ENCODE data around the gene TMEM141. TPM values are rescaled to one million over a fixed set of nuclear protein-coding genes. Genes with fewer than 3 reads are reported as not detected.
"Not testable (repeated sequence)": the region's sequence is repeated elsewhere in the genome, so short reads cannot be mapped to it uniquely, and the experiment has no call there.

The TMEM141 gene
- total RNA-seq, 4 donors from 2014 or later = 60.7 to 70.8 (median 66.9) TPM

DNA sequence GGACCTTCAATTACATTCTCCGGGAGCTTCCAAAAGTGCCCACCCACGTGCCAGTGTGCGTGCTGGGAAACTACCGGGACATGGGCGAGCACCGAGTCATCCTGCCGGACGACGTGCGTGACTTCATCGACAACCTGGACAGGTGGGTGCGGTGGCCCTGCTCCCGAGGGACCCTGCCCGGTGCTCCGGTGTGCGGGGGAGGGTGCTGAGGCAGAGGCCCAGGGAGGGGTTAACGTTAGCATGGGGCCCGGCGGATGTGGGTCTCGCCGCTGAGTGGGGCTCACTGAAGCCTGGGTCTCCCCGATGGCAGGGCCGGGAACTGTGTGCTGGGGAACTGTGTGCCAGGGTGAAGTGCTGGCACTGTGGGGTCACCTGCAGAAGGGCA, 40.6 kb downstream of the TMEM141 start:
- WGBS, 2 donors = 83 to 91% methylated on average over 14 to 23 of the region's 23 CpGs
- Histone ChIP-seq H3K4me3 (no peak overlapping the region), H3K27ac (no peak overlapping the region), H3K27me3 (no peaks in the 10 kb centered on the region), H3K36me3 (peaks cover 0 to 87% (median 18%) of the 10 kb centered on the region in 3 donors), H3K4me1 (no peaks in the 10 kb centered on the region), H3K9me3 (no peaks in the 10 kb centered on the region)
- no peak for DNase-seq (ENCODE audit: low spot score in 2 of 2)
- TF ChIP-seq POLR2A (IDR thresholded peaks at IDR 0.05) (no peak), EP300 (IDR thresholded peaks at IDR 0.05) (no peak)
- TF ChIP-seq, protein P1, sequence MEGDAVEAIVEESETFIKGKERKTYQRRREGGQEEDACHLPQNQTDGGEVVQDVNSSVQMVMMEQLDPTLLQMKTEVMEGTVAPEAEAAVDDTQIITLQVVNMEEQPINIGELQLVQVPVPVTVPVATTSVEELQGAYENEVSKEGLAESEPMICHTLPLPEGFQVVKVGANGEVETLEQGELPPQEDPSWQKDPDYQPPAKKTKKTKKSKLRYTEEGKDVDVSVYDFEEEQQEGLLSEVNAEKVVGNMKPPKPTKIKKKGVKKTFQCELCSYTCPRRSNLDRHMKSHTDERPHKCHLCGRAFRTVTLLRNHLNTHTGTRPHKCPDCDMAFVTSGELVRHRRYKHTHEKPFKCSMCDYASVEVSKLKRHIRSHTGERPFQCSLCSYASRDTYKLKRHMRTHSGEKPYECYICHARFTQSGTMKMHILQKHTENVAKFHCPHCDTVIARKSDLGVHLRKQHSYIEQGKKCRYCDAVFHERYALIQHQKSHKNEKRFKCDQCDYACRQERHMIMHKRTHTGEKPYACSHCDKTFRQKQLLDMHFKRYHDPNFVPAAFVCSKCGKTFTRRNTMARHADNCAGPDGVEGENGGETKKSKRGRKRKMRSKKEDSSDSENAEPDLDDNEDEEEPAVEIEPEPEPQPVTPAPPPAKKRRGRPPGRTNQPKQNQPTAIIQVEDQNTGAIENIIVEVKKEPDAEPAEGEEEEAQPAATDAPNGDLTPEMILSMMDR (IDR thresholded peaks at IDR 0.05) = no peak

DNA sequence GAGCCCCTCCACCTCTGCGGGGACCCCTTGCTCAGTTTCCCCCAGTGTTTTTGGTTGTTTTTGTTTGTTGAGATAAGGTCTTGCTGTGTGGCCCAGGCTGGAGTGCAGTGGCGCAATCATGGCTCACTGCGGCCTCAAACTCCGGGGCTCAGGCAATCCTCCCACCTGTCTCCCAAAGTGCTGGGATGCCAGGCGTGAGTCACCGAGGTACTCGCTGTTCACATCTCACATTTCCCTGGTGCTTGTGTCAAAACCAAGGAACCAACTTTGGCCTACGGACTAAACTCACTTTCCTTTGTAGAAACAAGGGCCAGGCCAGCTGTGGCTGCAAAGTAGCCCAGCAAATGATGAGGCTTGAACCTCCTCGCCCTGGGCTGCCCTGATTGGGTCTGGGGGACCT, 41.4 kb downstream of the TMEM141 start:
- H3K4me1 ChIP-seq = no peaks in the 10 kb centered on the region
- no peak for DNase-seq (ENCODE audit: low spot score in 2 of 2)
- H3K4me3 ChIP-seq = no peak overlapping the region
- H3K27me3 ChIP-seq = no peaks in the 10 kb centered on the region
- 94 to 95% methylated on average over 9 of the region's 9 CpGs for WGBS, 2 donors
- no peak for TF ChIP-seq EP300 (IDR thresholded peaks at IDR 0.05)
- no peak for TF ChIP-seq POLR2A (IDR thresholded peaks at IDR 0.05)
- TF ChIP-seq, protein P1 (IDR thresholded peaks at IDR 0.05) = no peak
- H3K9me3 ChIP-seq = no peaks in the 10 kb centered on the region
- no peak overlapping the region for H3K27ac ChIP-seq
- peaks cover 0 to 87% (median 18%) of the 10 kb centered on the region in 3 donors for H3K36me3 ChIP-seq

DNA sequence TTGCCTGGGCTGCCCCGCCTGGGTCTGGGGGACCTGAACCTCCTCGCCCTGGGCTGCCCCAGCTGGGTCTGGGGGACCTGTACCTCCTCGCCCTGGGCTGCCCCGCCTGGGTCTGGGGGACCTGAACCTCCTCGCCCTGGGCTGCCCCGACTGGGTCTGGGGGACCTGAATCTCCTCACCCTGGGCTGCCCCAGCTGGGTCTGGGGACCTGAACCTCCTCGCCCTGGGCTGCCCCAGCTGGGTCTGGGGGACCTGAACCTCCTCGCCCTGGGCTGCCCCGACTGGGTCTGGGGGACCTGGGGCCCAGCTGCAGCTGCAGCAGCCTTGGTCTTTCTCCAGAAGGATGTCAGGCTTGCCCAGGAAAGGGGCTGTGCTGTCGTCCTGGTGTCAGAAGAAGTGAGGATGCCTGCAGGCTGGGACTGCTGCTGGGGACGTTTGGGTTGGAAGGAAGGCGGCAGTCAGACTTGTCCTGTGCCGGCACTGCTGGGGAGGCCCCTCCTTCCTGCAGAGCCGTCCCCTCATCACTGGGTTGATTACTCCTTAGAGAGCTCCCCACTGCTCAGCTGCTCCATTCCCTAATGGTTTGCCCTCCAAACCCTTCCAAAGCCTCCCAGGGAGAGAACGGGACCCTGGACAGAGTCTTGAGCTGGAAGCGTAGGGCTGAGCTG, 42.4 kb downstream of the TMEM141 start:
- not testable (repeated sequence) for H3K27ac ChIP-seq; H3K27me3 ChIP-seq; DNase-seq (ENCODE audit: low spot score in 2 of 2); H3K9me3 ChIP-seq; H3K4me3 ChIP-seq; H3K4me1 ChIP-seq
- H3K36me3 ChIP-seq = peaks cover 0 to 87% (median 18%) of the 10 kb centered on the region in 3 donors
- WGBS, 2 donors = 63 to 68% methylated on average over 8 to 10 of the region's 16 CpGs

DNA sequence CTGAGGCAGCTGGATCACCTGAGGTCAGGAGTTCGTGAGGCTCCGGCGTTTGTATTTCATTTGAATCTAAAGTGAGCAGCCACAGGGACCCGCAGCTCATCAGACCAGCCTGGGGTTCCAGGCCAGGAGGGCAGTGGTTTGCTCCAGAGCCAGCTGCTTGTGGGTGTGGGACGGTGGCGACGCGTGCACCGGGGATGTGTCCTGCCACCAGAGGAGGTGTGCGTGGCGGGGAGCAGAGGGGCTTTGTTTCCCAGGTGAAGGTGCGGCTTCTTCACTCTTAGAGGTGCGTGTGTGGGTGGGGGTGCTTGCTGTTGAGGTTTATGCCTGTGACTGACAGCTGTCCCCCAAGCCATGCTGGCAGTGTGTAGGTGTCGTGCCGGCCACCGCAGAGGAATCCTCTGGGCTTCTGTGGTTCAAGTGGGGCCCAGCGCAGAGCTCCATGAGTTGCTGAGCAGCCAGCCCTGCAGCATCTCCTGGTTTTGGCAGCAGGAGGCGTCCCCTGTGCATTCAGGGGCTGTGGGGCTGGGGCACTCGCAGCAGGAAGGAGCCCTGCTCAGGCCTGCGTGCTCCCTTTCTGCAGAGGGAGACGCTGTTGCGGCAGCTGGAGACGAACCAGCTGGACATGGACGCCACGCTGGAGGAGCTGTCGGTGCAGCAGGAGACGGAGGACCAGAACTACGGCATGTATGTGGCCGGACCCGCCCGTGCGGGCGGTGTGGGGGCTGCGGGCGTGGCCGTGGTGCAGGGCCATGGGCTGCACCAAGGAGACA, 44.2 kb downstream of the TMEM141 start:
- Histone ChIP-seq H3K36me3 (peaks cover 0 to 87% (median 6%) of the 10 kb centered on the region in 3 donors), H3K4me3 (no peak overlapping the region), H3K27me3 (no peaks in the 10 kb centered on the region), H3K9me3 (no peaks in the 10 kb centered on the region), H3K27ac (no peak overlapping the region), H3K4me1 (peaks cover 0 to 6% (median under 1%) of the 10 kb centered on the region in 4 donors)
- TF ChIP-seq, protein P1 (IDR thresholded peaks at IDR 0.05) = no peak
- TF ChIP-seq POLR2A (IDR thresholded peaks at IDR 0.05) (no peak), EP300 (IDR thresholded peaks at IDR 0.05) (no peak)
- no peak for DNase-seq (ENCODE audit: low spot score in 2 of 2)
- WGBS, 2 donors = 90 to 94% methylated on average over 30 to 34 of the region's 36 CpGs

DNA sequence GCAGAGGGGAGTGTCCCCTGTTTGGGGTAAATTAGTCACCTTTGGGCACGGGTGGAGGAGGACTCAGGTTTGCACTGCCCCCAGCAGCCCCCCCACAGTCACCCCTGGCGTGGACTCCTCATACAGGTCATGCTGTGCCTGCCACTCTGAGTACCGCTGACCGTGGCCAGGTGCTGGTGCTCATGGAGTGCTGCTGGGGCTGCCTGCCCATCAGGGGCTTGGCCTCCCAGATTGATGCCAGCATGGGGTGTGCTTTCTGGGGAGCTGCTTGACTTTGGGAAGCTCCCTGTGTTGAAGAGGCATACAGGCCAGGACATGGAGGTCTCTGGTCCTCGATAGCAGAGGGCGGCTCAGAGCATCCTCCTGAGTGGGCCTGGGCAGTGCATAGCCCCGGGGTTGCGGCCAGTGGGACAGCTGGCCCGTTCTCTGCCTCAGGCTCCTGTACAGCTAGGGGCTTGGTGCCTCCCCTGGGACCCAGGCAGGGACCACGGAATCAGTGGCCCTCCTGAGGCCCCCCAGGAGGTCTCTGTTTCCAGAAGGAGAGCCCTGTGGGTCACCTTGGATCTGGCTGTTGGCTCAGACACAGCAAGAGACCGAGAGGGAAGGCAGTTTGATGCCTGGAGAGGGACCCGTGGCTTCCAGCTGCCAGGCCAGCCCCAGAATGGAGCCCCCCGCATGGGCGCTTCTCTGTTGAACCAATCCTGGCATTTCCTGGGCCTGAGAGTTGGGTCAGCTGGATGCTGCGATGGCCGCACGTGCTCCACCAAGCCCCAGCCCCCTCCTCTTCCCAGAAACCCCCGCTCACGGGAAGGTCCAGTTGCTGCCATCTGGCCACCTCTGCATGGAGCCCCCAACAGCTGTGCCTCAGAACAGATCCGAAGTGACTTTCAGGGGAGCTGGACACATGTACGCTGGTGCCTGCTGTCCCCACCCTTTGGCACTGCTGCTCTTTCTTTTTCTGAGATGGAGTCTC, 45.1 kb downstream of the TMEM141 start:
- 85 to 98% methylated on average over 13 to 15 of the region's 21 CpGs for WGBS, 2 donors
- DNase-seq (ENCODE audit: low spot score in 2 of 2) = no peak
- Histone ChIP-seq H3K27me3 (no peaks in the 10 kb centered on the region), H3K4me3 (no peak overlapping the region), H3K27ac (no peak overlapping the region), H3K9me3 (no peaks in the 10 kb centered on the region), H3K36me3 (peaks cover 0 to 85% (median 0%) of the 10 kb centered on the region in 3 donors), H3K4me1 (peaks cover 0 to 15% (median 8%) of the 10 kb centered on the region in 4 donors)
- TF ChIP-seq POLR2A (IDR thresholded peaks at IDR 0.05) (no peak), EP300 (IDR thresholded peaks at IDR 0.05) (no peak)
